Endothelial cell of umbilical vein (primary cell): ENCODE data around the gene IGSF6. TPM values are rescaled to one million over a fixed set of nuclear protein-coding genes. Genes with fewer than 3 reads are reported as not detected.

ENCODE experiments used
- BruUV-seq: library from RNA; stranded (reverse); fragments of 400-500 nt; replicated peaks from 2 replicates; lab custom pipeline; 2021; lab: Mats Ljungman, UMichigan
- CTCF ChIA-PET: fragments of 300-600, 350-600 bp; sonication (Branson Sonifier 250); formaldehyde crosslinking; loops from one replicate; lab custom pipeline; 2021; ENCODE audit warnings: antibody characterized with exemption, inconsistent platforms; lab: Charles Lee
- POLR2A ChIA-PET: fragments of 300-600, 350-600 bp; sonication (Branson Sonifier 250); formaldehyde crosslinking; loops from one replicate; lab custom pipeline; 2021; ENCODE audit warnings: antibody characterized with exemption, inconsistent platforms; lab: Charles Lee
- DNase-seq: peaks from one replicate; pipeline ENCODE4 v3.0.0-alpha.2; 2011; ENCODE audit warnings: low read depth, low spot score
- FAIRE-seq: peaks from 2 replicates; lab custom pipeline; 2011; peaks lifted over from hg19 to GRCh38; lab: Jason Lieb, UNC
- H2AFZ ChIP-seq: 2 replicates; pipeline ENCODE4 v1.6.0; 2012; ENCODE audit warnings: low read depth, low read length, control low read depth, inconsistent platforms
- H3K27ac ChIP-seq: 2 replicates; pipeline ENCODE4 v1.5.1; 2011; ENCODE audit warnings: low read depth, mild to moderate bottlenecking, control low read depth, low read length, moderate library complexity; ENCODE audit not compliant: insufficient read depth
- H3K27me3 ChIP-seq, 2 experiments: 2 replicates each; pipeline versions ENCODE4 v1.6.0 to v1.6.1; 2011; ENCODE audit warnings: low read length in 2 of 2, mixed read lengths in 1 of 2; ENCODE audit not compliant: control insufficient read depth in 2 of 2, insufficient read depth in 2 of 2
- H3K36me3 ChIP-seq, 2 experiments: 2 replicates in 1 of 2; 3 replicates in 1 of 2; pipeline ENCODE4 v1.5.1; 2011; ENCODE audit warnings: low read length in 2 of 2, mild to moderate bottlenecking in 1 of 2, moderate library complexity in 1 of 2; ENCODE audit not compliant: control insufficient read depth in 2 of 2, insufficient read depth in 2 of 2; ENCODE audit errors: extremely low read depth in 1 of 2
- H3K4me1 ChIP-seq: 3 replicates; pipeline ENCODE4 v1.5.1; 2011; ENCODE audit warnings: mild to moderate bottlenecking, low read length; ENCODE audit not compliant: control insufficient read depth, insufficient read depth; ENCODE audit errors: extremely low read depth
- H3K4me2 ChIP-seq: 2 replicates; pipeline ENCODE4 v1.6.1; 2011; ENCODE audit warnings: low read length, control low read depth, mixed read lengths; ENCODE audit not compliant: insufficient read depth
- H3K4me3 ChIP-seq, 3 experiments: fragments of 200-600 bp in 1 of 3; sonication (generic), shearing (Covaris generic) in 1 of 3; replicated peaks in 1 of 3; 2 replicates each; pipeline ENCODE4 v1.5.1; 2011 to 2016; ENCODE audit warnings: control low read depth in 3 of 3, low read length in 3 of 3, mild to moderate bottlenecking in 2 of 3, inconsistent platforms in 1 of 3, low read depth in 1 of 3, moderate library complexity in 1 of 3; ENCODE audit not compliant: insufficient read depth in 1 of 3
- H3K79me2 ChIP-seq: 2 replicates; pipeline ENCODE4 v1.6.0; 2012; ENCODE audit warnings: low read length, inconsistent platforms; ENCODE audit not compliant: control insufficient read depth, insufficient read depth
- H3K9ac ChIP-seq: replicated peaks from 2 replicates; pipeline ENCODE3; 2011; ENCODE audit warnings: low read length, control low read depth; ENCODE audit not compliant: insufficient read depth; ENCODE audit errors: extremely low read depth
- H3K9me1 ChIP-seq: replicated peaks from 3 replicates; pipeline ENCODE4 v1.6.0; 2011; ENCODE audit warnings: mild to moderate bottlenecking, low read length; ENCODE audit not compliant: control insufficient read depth, insufficient read depth; ENCODE audit errors: extremely low read depth
- H3K9me3 ChIP-seq: replicated peaks from 2 replicates; pipeline ENCODE4 v1.5.1; 2012; ENCODE audit warnings: low read length, inconsistent platforms; ENCODE audit not compliant: control insufficient read depth, insufficient read depth
- H4K20me1 ChIP-seq: replicated peaks from 2 replicates; pipeline ENCODE3; 2011; ENCODE audit warnings: mild to moderate bottlenecking, low read length; ENCODE audit not compliant: control insufficient read depth, insufficient read depth; ENCODE audit errors: extremely low read depth
- FOS ChIP-seq: IDR thresholded peaks from 2 replicates; pipeline ENCODE4 v1.6.1; 2011; ENCODE audit warnings: mild to moderate bottlenecking, low read length, moderate library complexity, borderline replicate concordance; ENCODE audit not compliant: insufficient read depth
- GATA2 ChIP-seq: IDR thresholded peaks from 2 replicates; pipeline ENCODE4 v1.7.0; 2011; ENCODE audit warnings: low read depth, mild to moderate bottlenecking, moderate library complexity, mixed read lengths, low read length; ENCODE audit not compliant: insufficient read length, insufficient read depth
- JUN ChIP-seq: IDR thresholded peaks from 2 replicates; pipeline ENCODE4 v1.6.1; 2011; ENCODE audit warnings: borderline replicate concordance, low read depth; ENCODE audit not compliant: insufficient read length, insufficient read depth
- POLR2A ChIP-seq: IDR thresholded peaks from 2 replicates; pipeline ENCODE4 v1.6.1; 2012; ENCODE audit warnings: low read depth, mild to moderate bottlenecking, control low read depth, low read length
- POLR2AphosphoS5 ChIP-seq: IDR thresholded peaks from 2 replicates; pipeline ENCODE4 v1.6.1; 2012; ENCODE audit warnings: low read depth, mild to moderate bottlenecking, control low read depth, low read length, moderate library complexity; ENCODE audit not compliant: insufficient read depth
- dilution Hi-C: fragments of 300-500 bp; cut with MboI; formaldehyde crosslinking; loops from one replicate; pipeline ENCODE4 v1.15.0; 2019; ENCODE audit warnings: low sequenced_read_pairs; ENCODE audit not compliant: extremely low pct_ligation_motif_present
- intact Hi-C: fragments of 100-400 bp; cut with micrococcal nuclease; formaldehyde crosslinking; loops from one replicate; pipeline ENCODE4 v1.10.0; 2022
- polyA plus RNA-seq, 4 experiments: library from polyadenylated mRNA; depleted of rRNA in 3 of 4; stranded (reverse) in 3 of 4; unstranded in 1 of 4; fragments of >200 nt; gene quantifications; 2 replicates each; pipeline versions ENCODE4 v1.2.1 to v1.2.3, GENCODE V29; 2011 to 2012; ENCODE audit warnings: missing spikeins in 1 of 4
- total RNA-seq: library from RNA; stranded (reverse); gene quantifications from 2 replicates; pipeline ENCODE4 v1.2.3, GENCODE V29; 2021
- TF ChIP-seq, protein P1 (sequence below), 2 donors: IDR thresholded peaks; 1 replicate in 1 of 2; 2 replicates in 1 of 2; pipeline ENCODE4 v1.5.1; 2011; ENCODE audit warnings: low read length in 2 of 2, mild to moderate bottlenecking in 2 of 2, moderate library complexity in 2 of 2, control low read depth in 1 of 2, inconsistent platforms in 1 of 2, low read depth in 1 of 2; ENCODE audit not compliant: insufficient read depth in 1 of 2; ENCODE audit errors: extremely low read depth in 1 of 2
- TF ChIP-seq, protein P2 (sequence below): IDR thresholded peaks from 2 replicates; pipeline ENCODE4 v1.6.1; 2011; ENCODE audit not compliant: insufficient read depth, insufficient read length

The IGSF6 gene
- total and polyA plus RNA-seq, 2 donors (not counting 3 experiments of a cell fraction or from before 2014, with no cell fraction given): not detected

DNA sequence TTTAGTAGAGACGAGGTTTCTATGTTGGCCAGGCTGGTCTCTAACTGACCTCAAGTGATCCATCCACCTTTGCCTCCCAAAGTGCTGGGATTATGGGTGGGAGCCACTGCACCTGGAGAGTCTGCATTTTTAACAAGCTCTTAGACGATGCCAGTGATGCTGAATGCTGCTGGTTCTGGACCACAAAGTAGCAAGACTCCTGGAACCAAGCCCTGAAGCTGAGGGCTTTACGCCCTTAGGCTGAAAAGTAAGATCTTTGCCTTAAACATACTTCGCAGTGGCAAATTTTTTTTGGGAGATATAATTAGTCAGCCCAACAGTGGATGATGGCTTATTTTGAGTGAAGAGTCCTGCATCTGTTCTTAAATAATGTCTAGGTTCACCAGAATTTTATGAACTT is 39.0 kb downstream of the IGSF6 start:
- BruUV-seq: no TSS peak
- Histone ChIP-seq H3K36me3 (peaks cover 0 to 3% of the 10 kb centered on the region in 2 experiments), H2AFZ (no peak overlapping the region), H3K9ac (no peak overlapping the region), H3K4me3 (no peak overlapping the region), H3K9me3 (no peaks in the 10 kb centered on the region), H3K9me1 (no peaks in the 10 kb centered on the region), H3K79me2 (peaks cover 82% of the 10 kb centered on the region), H4K20me1 (peaks cover 10% of the 10 kb centered on the region), H3K27ac (no peak overlapping the region), H3K4me1 (no peaks in the 10 kb centered on the region), H3K4me2 (no peak overlapping the region), H3K27me3 (no peaks in the 10 kb centered on the region)
- CTCF ChIA-PET: interaction anchor here (0.9 to 1.5 kb wide), 3 partner anchors 8 to 29 kb away, joined by 3 to 4 read pairs (median 3); no protein-coding TSS in a partner anchor
- TF ChIP-seq JUN: no peak
- TF ChIP-seq GATA2: no peak
- TF ChIP-seq, protein P1, sequence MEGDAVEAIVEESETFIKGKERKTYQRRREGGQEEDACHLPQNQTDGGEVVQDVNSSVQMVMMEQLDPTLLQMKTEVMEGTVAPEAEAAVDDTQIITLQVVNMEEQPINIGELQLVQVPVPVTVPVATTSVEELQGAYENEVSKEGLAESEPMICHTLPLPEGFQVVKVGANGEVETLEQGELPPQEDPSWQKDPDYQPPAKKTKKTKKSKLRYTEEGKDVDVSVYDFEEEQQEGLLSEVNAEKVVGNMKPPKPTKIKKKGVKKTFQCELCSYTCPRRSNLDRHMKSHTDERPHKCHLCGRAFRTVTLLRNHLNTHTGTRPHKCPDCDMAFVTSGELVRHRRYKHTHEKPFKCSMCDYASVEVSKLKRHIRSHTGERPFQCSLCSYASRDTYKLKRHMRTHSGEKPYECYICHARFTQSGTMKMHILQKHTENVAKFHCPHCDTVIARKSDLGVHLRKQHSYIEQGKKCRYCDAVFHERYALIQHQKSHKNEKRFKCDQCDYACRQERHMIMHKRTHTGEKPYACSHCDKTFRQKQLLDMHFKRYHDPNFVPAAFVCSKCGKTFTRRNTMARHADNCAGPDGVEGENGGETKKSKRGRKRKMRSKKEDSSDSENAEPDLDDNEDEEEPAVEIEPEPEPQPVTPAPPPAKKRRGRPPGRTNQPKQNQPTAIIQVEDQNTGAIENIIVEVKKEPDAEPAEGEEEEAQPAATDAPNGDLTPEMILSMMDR (IDR thresholded peaks at IDR 0.05; ENCODE audit: extremely low read depth in 1 of 2, insufficient read depth in 1 of 2, low read depth in 1 of 2, low read length in 2 of 2): no peak
- TF ChIP-seq POLR2A: no peak
- TF ChIP-seq FOS: no peak
- TF ChIP-seq POLR2AphosphoS5: no peak
- TF ChIP-seq, protein P2, sequence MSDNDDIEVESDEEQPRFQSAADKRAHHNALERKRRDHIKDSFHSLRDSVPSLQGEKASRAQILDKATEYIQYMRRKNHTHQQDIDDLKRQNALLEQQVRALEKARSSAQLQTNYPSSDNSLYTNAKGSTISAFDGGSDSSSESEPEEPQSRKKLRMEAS: no peak
- dilution Hi-C loops (no loop called here), intact Hi-C loops (no loop called here)
- POLR2A ChIA-PET: interaction anchor here (0.6 kb wide), 1 partner anchor 9 kb away, joined by 3 read pairs; no protein-coding TSS in a partner anchor
- DNase-seq (no peak), FAIRE-seq (no peak)
